HEK293 (cell line): ENCODE results near the gene ABL2.

Experiments used
- CTCF ChIA-PET: fragments of 350-600 bp; formaldehyde crosslinking; extraction: SDS; loops from one replicate; lab custom pipeline; 2021; ENCODE audit warnings: antibody characterized with exemption; lab: Yijun Ruan, JAX
- POLR2A ChIA-PET: fragments of 300-600 bp; formaldehyde crosslinking; extraction: SDS; loops from one replicate; lab custom pipeline; 2020; ENCODE audit warnings: antibody characterized with exemption, inconsistent platforms; lab: Yijun Ruan, JAX
- H3K27ac ChIP-seq: fragments of 200-500 bp; sonication (Bioruptor generic); 2 replicates; pipeline ENCODE4 v1.5.1; 2014; ENCODE audit warnings: low read depth, low read length, control low read depth, inconsistent platforms; ENCODE audit errors: extremely low read depth
- H3K36me3 ChIP-seq, 2 experiments: fragments of 200-500 bp in 1 of 2; sonication (Bioruptor generic) in 1 of 2; 1 replicate in 1 of 2; 2 replicates in 1 of 2; pipeline ENCODE4 v1.5.1; 2014 to 2017; ENCODE audit warnings: inconsistent platforms in 2 of 2, low read length in 2 of 2; ENCODE audit not compliant: control insufficient read depth in 2 of 2, insufficient read depth in 1 of 2
- H3K4me1 ChIP-seq: fragments of 200-500 bp; sonication (Bioruptor generic); 2 replicates; pipeline ENCODE4 v1.5.1; 2014; ENCODE audit warnings: mild to moderate bottlenecking, low read length, inconsistent platforms; ENCODE audit not compliant: control insufficient read depth, insufficient read depth
- H3K4me3 ChIP-seq: 2 replicates; pipeline ENCODE4 v1.5.1; 2011; ENCODE audit warnings: low read depth, mild to moderate bottlenecking, control low read depth, low read length, moderate library complexity
- H3K9me3 ChIP-seq: fragments of 200-500 bp; sonication (Bioruptor generic); 2 replicates; pipeline ENCODE4 v1.5.1; 2014; ENCODE audit warnings: low read depth, low read length, inconsistent platforms; ENCODE audit not compliant: control insufficient read depth, insufficient read depth
- FEZF1 ChIP-seq: fragments of 450-650 bp; formaldehyde crosslinking; IDR thresholded peaks from 2 replicates; pipeline ENCODE4 v1.5.1; 2016; ENCODE audit warnings: missing biosample characterization, missing genetic modification characterization
- GLI2 ChIP-seq: fragments of 450-650 bp; formaldehyde crosslinking; IDR thresholded peaks from 2 replicates; pipeline ENCODE4; 2017; ENCODE audit warnings: missing biosample characterization, missing genetic modification characterization, low read depth, borderline replicate concordance
- KLF10 ChIP-seq: fragments of 450-650 bp; IDR thresholded peaks from 2 replicates; pipeline ENCODE4 v1.5.1; 2018; ENCODE audit warnings: missing biosample characterization, mild to moderate bottlenecking, missing genetic modification characterization
- PATZ1 ChIP-seq: fragments of 450-650 bp; formaldehyde crosslinking; IDR thresholded peaks from 2 replicates; pipeline ENCODE4 v1.5.1; 2016; ENCODE audit warnings: missing biosample characterization, missing genetic modification characterization
- REPIN1 ChIP-seq: fragments of 450-650 bp; formaldehyde crosslinking; IDR thresholded peaks from 2 replicates; pipeline ENCODE4 v1.5.1; 2017; ENCODE audit warnings: missing biosample characterization, missing genetic modification characterization, low read depth
- TRIM28 ChIP-seq: IDR thresholded peaks from 2 replicates; pipeline ENCODE4 v1.6.1; 2011; ENCODE audit warnings: low read length, control low read depth, borderline replicate concordance
- YY2 ChIP-seq: fragments of 450-650 bp; formaldehyde crosslinking; IDR thresholded peaks from 2 replicates; pipeline ENCODE4 v1.5.1; 2016; ENCODE audit warnings: missing biosample characterization, missing genetic modification characterization
- ZFP41 ChIP-seq: fragments of 450-650 bp; formaldehyde crosslinking; IDR thresholded peaks from 2 replicates; pipeline ENCODE4 v1.5.1; 2016; ENCODE audit warnings: missing biosample characterization, missing genetic modification characterization, borderline replicate concordance
- ZNF114 ChIP-seq: fragments of 450-650 bp; formaldehyde crosslinking; IDR thresholded peaks from 2 replicates; pipeline ENCODE4 v1.5.0; 2017; ENCODE audit warnings: missing biosample characterization, missing genetic modification characterization
- ZNF132 ChIP-seq: fragments of 450-650 bp; formaldehyde crosslinking; IDR thresholded peaks from 2 replicates; pipeline ENCODE4 v1.5.1; 2017; ENCODE audit warnings: missing biosample characterization, missing genetic modification characterization, borderline replicate concordance
- ZNF175 ChIP-seq: fragments of 450-650 bp; formaldehyde crosslinking; IDR thresholded peaks from 2 replicates; pipeline ENCODE4 v1.5.1; 2016; ENCODE audit warnings: missing biosample characterization, missing genetic modification characterization
- ZNF211 ChIP-seq: fragments of 450-650 bp; formaldehyde crosslinking; IDR thresholded peaks from 2 replicates; pipeline ENCODE4 v1.5.1; 2016; ENCODE audit warnings: low read depth, missing biosample characterization, missing genetic modification characterization
- ZNF214 ChIP-seq: fragments of 450-650 bp; formaldehyde crosslinking; IDR thresholded peaks from 2 replicates; pipeline ENCODE4 v1.5.1; 2017; ENCODE audit warnings: missing biosample characterization, mild to moderate bottlenecking, missing genetic modification characterization, borderline replicate concordance
- ZNF311 ChIP-seq: fragments of 450-650 bp; formaldehyde crosslinking; IDR thresholded peaks from 2 replicates; pipeline ENCODE4 v1.5.1; 2017; ENCODE audit warnings: missing biosample characterization, missing genetic modification characterization, borderline replicate concordance
- ZNF391 ChIP-seq: fragments of 450-650 bp; formaldehyde crosslinking; IDR thresholded peaks from 2 replicates; pipeline ENCODE4 v1.5.1; 2016; ENCODE audit warnings: low read depth, missing biosample characterization, missing genetic modification characterization, borderline replicate concordance
- ZNF555 ChIP-seq: fragments of 450-650 bp; formaldehyde crosslinking; conservative IDR thresholded peaks from 2 replicates; pipeline ENCODE4 v1.5.1; 2017; ENCODE audit warnings: missing biosample characterization, mild to moderate bottlenecking, missing genetic modification characterization, inconsistent platforms
- ZNF629 ChIP-seq: fragments of 450-650 bp; formaldehyde crosslinking; IDR thresholded peaks from 2 replicates; pipeline ENCODE4 v1.5.1; 2017; ENCODE audit warnings: missing biosample characterization, missing genetic modification characterization
- ZNF707 ChIP-seq: fragments of 450-650 bp; formaldehyde crosslinking; IDR thresholded peaks from 2 replicates; pipeline ENCODE4 v1.5.1; 2016; ENCODE audit warnings: missing biosample characterization, missing genetic modification characterization
- ZNF747 ChIP-seq: fragments of 450-650 bp; formaldehyde crosslinking; IDR thresholded peaks from 2 replicates; pipeline ENCODE4 v1.5.1; 2016; ENCODE audit warnings: missing biosample characterization, missing genetic modification characterization
- ZNF776 ChIP-seq: fragments of 450-650 bp; formaldehyde crosslinking; IDR thresholded peaks from 2 replicates; pipeline ENCODE4 v1.5.0; 2017; ENCODE audit warnings: missing biosample characterization, missing genetic modification characterization, borderline replicate concordance
- ZNF791 ChIP-seq: fragments of 450-650 bp; formaldehyde crosslinking; IDR thresholded peaks from 2 replicates; pipeline ENCODE4 v1.5.1; 2016; ENCODE audit warnings: missing biosample characterization, missing genetic modification characterization
- ZXDB ChIP-seq: fragments of 450-650 bp; formaldehyde crosslinking; IDR thresholded peaks from 2 replicates; pipeline ENCODE4 v1.5.1; 2016; ENCODE audit warnings: missing biosample characterization, missing genetic modification characterization
- TF ChIP-seq, protein P1 (sequence below): IDR thresholded peaks from 2 replicates; pipeline ENCODE4 v1.6.1; 2011; ENCODE audit warnings: mild to moderate bottlenecking, low read depth, low read length, borderline replicate concordance
- TF ChIP-seq, protein P2 (sequence below): fragments of 450-650 bp; formaldehyde crosslinking; IDR thresholded peaks from 2 replicates; pipeline ENCODE4 v1.5.1; 2017; ENCODE audit warnings: missing biosample characterization, missing genetic modification characterization
- TF ChIP-seq, protein P3 (sequence below): fragments of 450-650 bp; formaldehyde crosslinking; IDR thresholded peaks from 2 replicates; pipeline ENCODE4 v1.5.1; 2016; ENCODE audit warnings: missing biosample characterization, missing genetic modification characterization
- TF ChIP-seq, protein P4 (sequence below): fragments of 450-650 bp; IDR thresholded peaks from 2 replicates; pipeline ENCODE4 v1.5.1; 2018; ENCODE audit warnings: missing biosample characterization, missing genetic modification characterization

ABL2 gene

DNA sequence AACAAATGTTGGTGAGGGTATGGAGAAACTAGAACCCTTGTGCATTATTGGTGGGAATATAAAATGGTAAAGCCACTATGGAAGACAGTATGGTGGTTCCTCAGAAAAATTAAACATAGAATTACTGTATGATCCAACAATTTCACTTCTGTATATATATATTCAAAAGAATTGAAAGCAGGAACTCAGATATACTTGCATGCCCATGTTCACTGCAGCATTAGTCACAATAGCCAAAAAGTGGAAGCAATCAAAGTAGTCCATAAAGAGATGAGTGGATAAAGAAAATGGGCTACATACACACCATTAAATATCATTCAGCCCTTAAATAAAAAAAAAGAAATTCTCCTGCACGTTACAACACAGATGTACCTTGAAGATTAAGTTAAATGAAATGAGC is 34.1 kb downstream of the ABL2 start (continued):
- TF ChIP-seq GLI2 (tag by site-specific recombination) (no peak), ZNF214 (tag by site-specific recombination) (no peak), ZNF747 (no peak), YY2 (tag by site-specific recombination) (no peak)

GRCh38 chr1:179194068-179194537 is 35.4 kb downstream of the ABL2 start:
- CTCF ChIA-PET, result interaction anchor here (0.6 to 1.3 kb wide), 11 partner anchors 10 to 174 kb away, joined by 3 to 6 read pairs (median 4); no protein-coding TSS in a partner anchor
- H3K9me3 ChIP-seq, result no peaks in the 10 kb centered on the region
- H3K4me3 ChIP-seq, result no peak overlapping the region
- no peak overlapping the region for H3K27ac ChIP-seq
- H3K4me1 ChIP-seq, result peaks cover 18% of the 10 kb centered on the region
- POLR2A ChIA-PET, result no interaction called here
- no peaks in the 10 kb centered on the region; a peak in 1 of 3 replicates for H3K36me3 ChIP-seq
- TF ChIP-seq, protein P1, sequence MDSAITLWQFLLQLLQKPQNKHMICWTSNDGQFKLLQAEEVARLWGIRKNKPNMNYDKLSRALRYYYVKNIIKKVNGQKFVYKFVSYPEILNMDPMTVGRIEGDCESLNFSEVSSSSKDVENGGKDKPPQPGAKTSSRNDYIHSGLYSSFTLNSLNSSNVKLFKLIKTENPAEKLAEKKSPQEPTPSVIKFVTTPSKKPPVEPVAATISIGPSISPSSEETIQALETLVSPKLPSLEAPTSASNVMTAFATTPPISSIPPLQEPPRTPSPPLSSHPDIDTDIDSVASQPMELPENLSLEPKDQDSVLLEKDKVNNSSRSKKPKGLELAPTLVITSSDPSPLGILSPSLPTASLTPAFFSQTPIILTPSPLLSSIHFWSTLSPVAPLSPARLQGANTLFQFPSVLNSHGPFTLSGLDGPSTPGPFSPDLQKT, result no peak
- TF ChIP-seq ZNF747 (no peak), ZNF707 (tag by site-specific recombination) (no peak), ZNF132 (tag by site-specific recombination) (no peak), ZNF555 (no peak), ZNF214 (tag by site-specific recombination) (no peak), KLF10 (tag by site-specific recombination) (0 out of 2 replicates have a peak, but pooled peaks have one; percentile 21), ZFP41 (no peak), FEZF1 (peak; percentile 20; the same call in 1 of the 2 replicates), ZNF391 (tag by site-specific recombination) (no peak), ZNF776 (tag by site-specific recombination) (no peak), ZNF211 (tag by site-specific recombination) (no peak), ZNF175 (no peak), ZNF114 (no peak), ZXDB (tag by site-specific recombination) (0 out of 2 replicates have a peak, but pooled peaks have one; percentile 9), ZNF791 (no peak), REPIN1 (tag by site-specific recombination) (no peak), PATZ1 (no peak), ZNF311 (no peak), ZNF629 (0 out of 2 replicates have a peak, but pooled peaks have one; percentile 9), TRIM28 (no peak), YY2 (tag by site-specific recombination) (no peak)
- TF ChIP-seq, protein P2, sequence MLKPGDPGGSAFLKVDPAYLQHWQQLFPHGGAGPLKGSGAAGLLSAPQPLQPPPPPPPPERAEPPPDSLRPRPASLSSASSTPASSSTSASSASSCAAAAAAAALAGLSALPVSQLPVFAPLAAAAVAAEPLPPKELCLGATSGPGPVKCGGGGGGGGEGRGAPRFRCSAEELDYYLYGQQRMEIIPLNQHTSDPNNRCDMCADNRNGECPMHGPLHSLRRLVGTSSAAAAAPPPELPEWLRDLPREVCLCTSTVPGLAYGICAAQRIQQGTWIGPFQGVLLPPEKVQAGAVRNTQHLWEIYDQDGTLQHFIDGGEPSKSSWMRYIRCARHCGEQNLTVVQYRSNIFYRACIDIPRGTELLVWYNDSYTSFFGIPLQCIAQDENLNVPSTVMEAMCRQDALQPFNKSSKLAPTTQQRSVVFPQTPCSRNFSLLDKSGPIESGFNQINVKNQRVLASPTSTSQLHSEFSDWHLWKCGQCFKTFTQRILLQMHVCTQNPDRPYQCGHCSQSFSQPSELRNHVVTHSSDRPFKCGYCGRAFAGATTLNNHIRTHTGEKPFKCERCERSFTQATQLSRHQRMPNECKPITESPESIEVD (tag by site-specific recombination), result peak; percentile 90
- TF ChIP-seq, protein P3, sequence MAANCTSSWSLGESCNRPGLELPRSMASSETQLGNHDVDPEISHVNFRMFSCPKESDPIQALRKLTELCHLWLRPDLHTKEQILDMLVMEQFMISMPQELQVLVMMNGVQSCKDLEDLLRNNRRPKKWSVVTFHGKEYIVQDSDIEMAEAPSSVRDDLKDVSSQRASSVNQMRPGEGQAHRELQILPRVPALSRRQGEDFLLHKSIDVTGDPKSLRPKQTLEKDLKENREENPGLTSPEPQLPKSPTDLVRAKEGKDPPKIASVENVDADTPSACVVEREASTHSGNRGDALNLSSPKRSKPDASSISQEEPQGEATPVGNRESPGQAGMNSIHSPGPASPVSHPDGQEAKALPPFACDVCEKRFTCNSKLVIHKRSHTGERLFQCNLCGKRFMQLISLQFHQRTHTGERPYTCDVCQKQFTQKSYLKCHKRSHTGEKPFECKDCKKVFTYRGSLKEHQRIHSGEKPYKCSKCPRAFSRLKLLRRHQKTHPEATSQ, result no peak
- TF ChIP-seq, protein P4, sequence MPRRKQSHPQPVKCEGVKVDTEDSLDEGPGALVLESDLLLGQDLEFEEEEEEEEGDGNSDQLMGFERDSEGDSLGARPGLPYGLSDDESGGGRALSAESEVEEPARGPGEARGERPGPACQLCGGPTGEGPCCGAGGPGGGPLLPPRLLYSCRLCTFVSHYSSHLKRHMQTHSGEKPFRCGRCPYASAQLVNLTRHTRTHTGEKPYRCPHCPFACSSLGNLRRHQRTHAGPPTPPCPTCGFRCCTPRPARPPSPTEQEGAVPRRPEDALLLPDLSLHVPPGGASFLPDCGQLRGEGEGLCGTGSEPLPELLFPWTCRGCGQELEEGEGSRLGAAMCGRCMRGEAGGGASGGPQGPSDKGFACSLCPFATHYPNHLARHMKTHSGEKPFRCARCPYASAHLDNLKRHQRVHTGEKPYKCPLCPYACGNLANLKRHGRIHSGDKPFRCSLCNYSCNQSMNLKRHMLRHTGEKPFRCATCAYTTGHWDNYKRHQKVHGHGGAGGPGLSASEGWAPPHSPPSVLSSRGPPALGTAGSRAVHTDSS (tag by site-specific recombination), result no peak
